Stimulated activated CD4-positive, alpha-beta T cell treated with anti-CD3 and anti-CD28 coated beads, TNF-alpha, amount 100 ng/mL, for 1 hour (primary cell): ENCODE data around the gene CTNNA3.

Experiments
- DNase-seq, 3 donors: peaks; one replicate each; pipeline ENCODE4 v3.0.0-alpha.2; 2020; ENCODE audit warnings: low read depth in 3 of 3, low spot score in 1 of 3

CTNNA3 gene

GRCh38 chr10:66257801-66258200 is 1438.2 kb downstream of the CTNNA3 start:
- no peak for DNase-seq

GRCh38 chr10:66252986-66253385 is 1443.0 kb downstream of the CTNNA3 start:
- DNase-seq = no peak

DNA sequence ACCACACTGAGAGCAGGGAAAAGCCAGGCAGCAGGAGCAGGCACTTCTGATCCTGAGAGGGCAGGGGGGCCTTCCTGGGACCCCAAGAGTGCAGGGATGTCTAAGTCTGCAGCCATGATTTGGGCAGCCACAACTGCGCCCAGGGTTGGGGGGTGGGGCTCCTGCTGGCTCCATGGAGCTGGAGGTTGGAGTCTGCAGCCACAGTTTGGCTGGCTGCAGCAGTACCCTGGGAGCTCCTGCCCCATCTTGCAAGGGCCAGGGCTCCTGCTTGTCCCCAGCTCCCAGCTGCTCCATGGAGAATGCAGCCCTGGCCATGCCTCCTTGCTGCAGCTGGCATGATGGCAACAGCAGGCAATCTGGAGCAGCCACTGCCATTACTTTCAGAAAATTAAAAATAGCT is 1449.8 kb downstream of the CTNNA3 start:
- DNase-seq = no peak

GRCh38 chr10:66244953-66245352 is 1451.0 kb downstream of the CTNNA3 start:
- DNase-seq = no peak

GRCh38 chr10:66242885-66243284 is 1453.1 kb downstream of the CTNNA3 start:
- no peak for DNase-seq

DNA sequence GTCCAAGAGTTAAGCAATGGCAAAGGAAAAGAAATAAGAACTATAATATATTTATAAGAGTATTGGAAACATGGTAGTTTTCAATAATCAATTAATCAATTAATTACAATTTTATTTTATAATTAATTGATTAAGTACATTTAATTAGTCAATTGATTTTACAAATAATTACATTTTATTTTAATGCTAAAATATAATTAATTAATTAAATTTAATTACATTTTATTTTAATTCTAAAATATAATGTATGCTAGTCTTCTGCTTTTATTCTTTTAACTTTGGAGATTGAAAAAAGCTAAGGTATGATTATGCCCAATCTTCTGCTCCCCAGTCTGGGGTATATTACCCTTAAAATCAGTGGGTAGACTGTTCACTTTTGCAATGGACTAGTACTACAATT is 1456.9 kb downstream of the CTNNA3 start:
- DNase-seq = no peak

- no peak for DNase-seq
These were observed 1457.7 kb downstream of the CTNNA3 start for GRCh38 chr10:66238343-66238742.

- DNase-seq = no peak
These were observed 1461.1 kb downstream of the CTNNA3 start for GRCh38 chr10:66234872-66235271.

GRCh38 chr10:66228887-66229286 is 1467.1 kb downstream of the CTNNA3 start:
- DNase-seq = no peak

- no peak for DNase-seq
These were observed 1472.3 kb downstream of the CTNNA3 start for GRCh38 chr10:66223656-66224055.

DNA sequence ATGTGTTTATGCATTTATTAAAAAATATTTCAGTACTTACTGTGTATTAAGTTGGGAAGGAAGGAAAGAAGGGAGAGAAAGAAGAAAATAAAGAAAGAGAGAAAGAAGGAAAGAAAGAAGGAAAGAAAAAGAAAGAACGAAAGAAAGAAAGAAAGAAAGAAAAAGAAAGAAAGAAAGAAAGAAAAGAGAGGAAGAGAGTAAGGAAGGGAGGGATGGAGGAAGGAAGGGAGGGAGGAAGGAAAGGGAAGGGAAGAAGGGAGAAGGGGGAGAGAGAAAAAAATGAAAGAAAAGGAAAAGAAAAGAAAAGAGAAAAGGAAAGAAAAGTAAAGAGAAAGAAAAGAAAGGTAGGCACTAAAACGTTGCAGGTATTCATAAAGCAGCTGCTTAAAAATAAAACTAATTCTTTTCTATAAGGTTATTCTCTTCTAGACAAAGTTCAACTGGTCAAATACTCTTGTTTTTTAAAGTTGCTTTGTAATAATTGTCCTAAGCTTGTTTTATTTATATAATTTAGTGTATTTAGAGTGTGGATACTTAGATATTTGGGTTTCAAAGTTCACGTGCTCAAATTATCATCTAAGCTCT is 1473.4 kb downstream of the CTNNA3 start:
- no peak for DNase-seq

- DNase-seq = no peak
These were observed 1476.9 kb downstream of the CTNNA3 start for GRCh38 chr10:66218981-66219587.

DNA sequence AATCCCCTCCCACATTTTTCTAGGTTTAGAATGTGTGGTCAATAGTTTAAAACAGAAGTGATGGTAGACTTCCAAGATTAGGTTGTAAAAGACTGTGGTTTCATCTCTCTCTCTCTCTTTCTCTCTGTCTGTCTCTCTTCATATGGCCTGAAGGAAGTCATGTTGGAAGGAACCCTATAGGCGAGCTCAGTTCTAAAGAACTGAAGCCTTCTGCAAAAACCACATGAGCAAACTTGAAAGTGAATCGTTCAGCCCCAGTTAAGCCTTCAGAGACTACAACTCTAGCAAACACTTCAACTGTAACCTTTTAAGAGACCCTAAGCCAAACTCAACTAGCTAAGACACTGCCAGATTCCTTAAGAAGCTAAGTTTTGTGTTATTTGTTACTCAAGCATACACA is 1477.7 kb downstream of the CTNNA3 start:
- no peak for DNase-seq

DNA sequence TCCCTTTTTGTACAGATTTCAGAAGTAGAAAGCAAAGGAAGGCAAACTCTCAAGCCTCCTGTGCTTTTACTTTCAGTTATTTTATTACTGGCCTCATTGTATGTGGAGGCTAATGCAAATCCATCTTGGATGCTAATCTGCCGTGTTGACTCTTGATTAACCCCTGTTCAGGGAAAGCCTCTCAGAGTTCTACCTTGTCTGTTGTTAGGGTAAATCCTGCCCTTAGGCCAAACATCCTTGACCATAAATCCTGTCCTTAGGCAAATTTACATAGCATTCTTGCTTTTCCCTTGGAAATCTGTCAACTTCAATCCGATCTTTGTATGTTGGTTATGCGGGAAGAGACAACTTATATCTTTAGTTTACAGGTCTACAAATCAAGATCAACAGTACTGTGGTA is 1480.1 kb downstream of the CTNNA3 start:
- DNase-seq = no peak

- DNase-seq = no peak
These were observed 1481.1 kb downstream of the CTNNA3 start for GRCh38 chr10:66214721-66215404.

DNA sequence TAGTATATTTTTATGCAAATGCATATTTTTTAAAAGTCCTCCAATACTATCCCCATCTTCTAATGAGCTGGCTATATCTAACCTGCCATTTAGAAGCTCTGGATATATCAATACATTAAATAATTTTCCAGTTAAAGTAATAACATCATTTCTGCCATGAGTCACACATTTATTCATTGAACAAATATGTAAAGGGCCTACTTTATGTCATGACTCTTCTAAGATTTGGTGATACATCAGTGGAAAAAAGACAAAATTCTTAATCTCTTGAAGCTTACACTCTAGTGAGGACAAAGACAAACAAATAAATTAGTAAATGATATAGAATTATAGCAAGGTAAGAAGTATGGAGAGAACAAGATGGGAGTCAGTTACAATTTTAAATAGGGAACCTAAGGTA is 1487.0 kb downstream of the CTNNA3 start:
- no peak for DNase-seq

DNA sequence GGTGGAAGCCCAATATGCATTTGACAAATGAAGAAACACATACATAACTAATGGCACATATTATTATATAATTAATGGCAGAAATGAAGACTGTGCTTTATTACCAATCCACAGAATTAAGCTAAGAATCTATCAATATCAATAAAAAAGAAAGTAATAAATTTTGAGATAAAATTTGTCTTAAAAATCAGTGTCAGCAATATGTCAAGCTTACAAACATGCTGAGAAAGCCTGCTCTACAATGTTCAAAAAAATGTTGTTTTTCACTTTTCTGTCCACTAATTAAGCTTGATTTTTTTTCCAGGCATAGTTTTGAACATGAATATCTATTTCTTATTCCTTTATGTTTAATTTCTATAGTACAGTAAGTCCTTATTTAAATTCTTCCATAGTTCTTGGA is 1491.2 kb downstream of the CTNNA3 start:
- DNase-seq = no peak

DNA sequence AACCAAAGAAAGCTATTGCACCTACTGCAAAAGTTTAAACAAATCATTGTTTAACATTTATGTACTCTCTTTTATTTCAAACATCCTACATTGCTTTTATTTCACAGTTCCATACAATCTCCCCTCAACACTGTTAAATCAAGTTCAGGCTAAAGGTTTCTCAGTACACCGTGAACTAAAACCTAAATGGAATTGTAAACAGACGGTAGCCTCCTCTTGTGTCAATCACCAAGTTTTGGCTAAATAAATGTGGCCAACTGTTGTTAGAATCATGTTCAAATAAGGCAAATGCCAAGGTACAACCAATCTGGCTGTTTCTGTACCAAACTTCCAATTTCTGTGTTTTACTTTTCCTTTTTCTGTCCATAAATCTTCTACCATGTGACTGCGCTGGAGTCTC is 1493.9 kb downstream of the CTNNA3 start:
- no peak for DNase-seq

DNA sequence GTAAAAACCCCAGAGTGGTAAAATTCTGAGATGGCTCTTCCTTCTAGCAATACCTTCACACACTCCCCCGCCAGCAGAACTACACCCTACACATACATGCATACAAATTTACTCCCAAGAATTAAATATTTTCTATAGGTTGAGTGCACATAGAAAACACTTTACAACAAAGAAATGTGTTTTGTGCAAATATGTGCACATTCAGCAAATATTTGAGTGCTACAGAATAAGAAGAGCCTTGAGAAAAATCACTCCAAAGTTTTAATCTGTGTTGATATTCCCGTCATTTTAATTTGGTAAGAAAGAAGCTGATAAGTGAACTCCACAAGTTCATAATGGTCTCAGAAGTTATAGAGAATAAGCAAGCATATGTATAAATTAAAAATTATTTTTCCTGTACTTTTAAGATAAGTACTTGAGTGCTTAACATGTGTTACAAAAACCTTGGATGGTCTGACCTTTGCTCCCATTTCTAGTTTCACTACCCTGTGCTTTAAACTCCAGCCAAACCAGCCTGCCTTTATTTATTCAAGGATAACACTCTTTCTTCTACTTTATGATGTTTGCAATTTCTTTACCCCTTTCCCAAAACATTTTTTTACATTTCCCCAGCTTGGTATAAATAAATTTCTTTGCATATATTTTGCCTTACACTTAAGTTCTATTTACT is 1503.7 kb downstream of the CTNNA3 start:
- no peak for DNase-seq

GRCh38 chr10:66190413-66190812 is 1505.6 kb downstream of the CTNNA3 start:
- DNase-seq = no peak

GRCh38 chr10:66189271-66189670 is 1506.7 kb downstream of the CTNNA3 start:
- no peak for DNase-seq

DNA sequence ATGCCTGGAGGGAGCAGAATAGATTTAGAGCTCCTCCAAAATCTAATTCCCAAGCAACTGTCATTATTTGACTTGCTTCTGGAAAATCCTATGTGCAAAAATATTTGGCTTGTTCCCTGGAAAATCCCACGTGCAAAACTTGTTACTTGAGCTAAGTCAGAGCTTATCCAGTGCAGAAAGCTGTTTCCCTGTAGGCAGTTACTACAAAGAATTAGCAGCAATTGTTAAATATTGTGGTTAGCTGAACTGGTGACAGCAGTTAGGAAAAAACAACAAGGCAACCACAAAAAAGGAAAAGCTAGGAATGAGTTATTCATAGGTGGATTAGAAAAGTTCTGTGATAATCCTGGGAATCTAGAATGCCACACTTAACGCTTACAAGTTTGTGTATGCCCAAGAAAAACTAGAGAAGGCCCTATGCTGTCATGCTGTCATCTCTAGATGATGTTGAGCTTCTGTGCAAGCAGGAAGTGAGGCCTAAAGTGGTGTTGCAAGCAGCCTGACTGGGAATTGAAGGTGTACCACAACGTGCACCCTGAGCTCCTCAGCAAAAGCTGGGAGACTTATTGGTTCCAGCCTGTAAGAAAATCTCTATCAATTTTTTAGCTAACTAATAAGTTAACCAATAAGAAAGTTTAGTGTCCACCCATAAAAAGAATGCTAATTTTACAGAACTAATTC is 1508.8 kb downstream of the CTNNA3 start:
- no peak for DNase-seq
